Hematopoietic multipotent progenitor cell treated with erythropoietin and hydrocortisone succinate and interleukin-3 and kit ligand, for 8 days (in vitro differentiated cells): ENCODE results near the gene LETM1.
"Not testable (repeated sequence)": the region's sequence is repeated elsewhere in the genome, so short reads cannot be mapped to it uniquely, and the experiment has no call there.

ENCODE experiments used
- DNase-seq: peaks from one replicate; pipeline ENCODE4 v3.0.0-alpha.2; 2015

LETM1 gene

DNA sequence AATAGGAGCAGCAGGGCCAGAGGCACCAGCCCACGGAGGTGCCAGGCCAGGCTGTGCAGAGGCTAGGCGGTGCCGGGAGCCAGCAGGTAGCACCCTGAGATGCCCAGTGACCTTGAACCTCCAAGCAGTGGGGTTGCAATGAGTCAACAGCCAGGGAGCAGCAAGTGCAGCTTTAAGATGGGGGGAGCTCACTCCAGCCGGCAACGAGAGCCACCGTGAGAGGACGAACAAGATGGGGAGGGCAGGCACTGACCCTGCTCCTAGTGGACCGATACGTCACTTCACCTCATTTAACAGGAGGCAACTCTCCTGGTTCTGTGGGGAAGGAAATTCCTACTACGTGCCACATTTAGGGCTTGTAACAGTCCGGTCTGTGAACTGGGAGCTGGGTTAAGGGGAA, 4.8 kb downstream of the LETM1 start:
- DNase-seq = no peak

DNA sequence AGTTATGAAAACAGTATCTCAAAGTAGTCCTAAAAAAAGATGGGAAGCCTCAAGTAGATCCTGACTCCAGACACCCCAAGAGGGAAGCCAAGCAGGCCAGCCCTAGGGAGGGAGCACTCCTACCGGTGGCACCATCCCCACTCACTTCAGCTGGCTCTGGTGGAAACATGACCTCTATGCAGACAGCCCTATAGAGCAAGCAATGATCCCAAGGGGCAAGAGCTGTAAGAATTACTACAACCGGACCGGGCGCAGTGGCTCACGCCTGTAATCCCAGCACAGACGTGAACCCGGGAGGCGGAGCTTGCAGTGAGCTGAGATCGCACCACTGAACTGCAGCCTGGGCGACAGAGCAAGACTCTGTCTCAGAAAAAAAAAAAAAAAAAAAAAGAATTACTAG, 5.7 kb downstream of the LETM1 start:
- no peak for DNase-seq

DNA sequence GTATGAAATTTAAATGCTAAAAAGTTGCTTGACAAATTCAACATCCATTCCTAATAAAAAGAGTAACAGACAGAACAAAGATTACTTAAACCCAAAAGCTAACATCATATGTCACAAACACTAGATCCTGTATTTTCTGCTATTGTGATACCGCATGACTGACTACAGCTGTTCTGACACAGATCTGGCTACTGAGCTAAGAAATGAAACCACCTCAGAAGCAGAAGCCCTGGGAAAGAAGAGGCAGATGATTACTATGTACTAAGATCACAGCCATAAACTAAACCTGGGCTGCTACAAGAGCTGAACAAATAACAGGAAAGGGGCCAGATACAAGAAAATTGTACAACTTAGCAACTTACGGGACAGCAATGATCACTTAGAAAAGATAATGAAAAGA, 9.4 kb downstream of the LETM1 start:
- DNase-seq = no peak

DNA sequence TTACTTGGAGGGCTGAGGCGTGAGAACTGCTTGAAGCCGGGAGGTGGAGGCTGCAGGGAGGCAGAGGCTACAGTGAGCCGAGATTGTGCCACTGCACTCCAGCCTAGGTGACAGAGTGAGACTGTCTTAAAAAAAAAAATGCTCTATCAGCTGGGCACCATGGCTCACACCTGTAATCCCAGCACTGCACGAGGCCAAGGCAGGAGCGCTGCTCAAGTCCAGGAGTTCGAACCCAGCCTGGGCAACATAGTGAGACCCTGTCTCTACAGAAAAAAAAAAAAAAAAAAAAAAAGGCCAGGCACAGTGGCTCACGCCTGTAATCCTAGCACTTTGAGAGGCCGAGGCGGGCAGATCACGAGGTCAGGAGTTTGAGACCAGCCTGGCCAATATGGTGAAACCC, 11.3 kb downstream of the LETM1 start:
- not testable (repeated sequence) for DNase-seq

DNA sequence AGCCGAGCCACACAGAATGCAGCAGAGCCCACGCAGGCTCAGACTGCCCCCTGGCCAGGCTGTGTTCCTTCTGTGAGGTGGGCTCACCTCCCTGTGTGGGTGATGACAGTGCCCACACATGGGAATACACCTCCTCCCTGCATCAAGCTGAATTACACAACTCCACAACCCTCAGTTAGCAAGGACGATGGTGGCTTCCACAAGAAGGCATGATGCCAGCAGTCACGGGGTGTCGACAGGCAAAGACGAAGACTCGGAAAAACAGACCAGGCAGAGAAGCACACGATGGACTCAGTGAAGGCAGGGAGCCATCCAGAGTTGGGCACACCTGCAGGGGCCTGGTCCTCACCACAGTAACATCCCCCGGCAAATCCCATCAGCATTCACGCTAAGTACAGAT, 12.1 kb downstream of the LETM1 start:
- DNase-seq = no peak

DNA sequence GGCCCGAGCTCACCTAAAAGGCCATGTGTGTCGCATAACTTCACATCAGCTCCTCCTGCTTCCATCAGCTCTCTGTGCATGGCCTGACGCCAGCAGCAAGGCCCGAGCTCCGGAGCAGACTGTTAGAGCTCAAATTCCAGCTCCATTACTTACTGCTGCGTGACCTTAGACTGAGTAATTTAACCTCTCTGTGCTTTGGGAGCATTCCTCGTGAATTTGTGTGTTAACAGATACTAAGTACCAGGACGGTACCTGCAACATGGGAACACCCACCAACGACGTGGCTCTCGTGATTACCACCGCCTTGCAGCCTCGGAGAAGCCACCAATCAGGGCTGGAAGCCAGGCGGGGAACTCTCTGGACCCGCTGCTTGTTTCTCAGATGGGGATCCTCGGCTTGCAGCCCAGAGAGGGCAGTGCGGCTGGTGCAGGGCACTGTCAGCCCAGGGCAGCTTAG, 12.9 kb downstream of the LETM1 start:
- no peak for DNase-seq

DNA sequence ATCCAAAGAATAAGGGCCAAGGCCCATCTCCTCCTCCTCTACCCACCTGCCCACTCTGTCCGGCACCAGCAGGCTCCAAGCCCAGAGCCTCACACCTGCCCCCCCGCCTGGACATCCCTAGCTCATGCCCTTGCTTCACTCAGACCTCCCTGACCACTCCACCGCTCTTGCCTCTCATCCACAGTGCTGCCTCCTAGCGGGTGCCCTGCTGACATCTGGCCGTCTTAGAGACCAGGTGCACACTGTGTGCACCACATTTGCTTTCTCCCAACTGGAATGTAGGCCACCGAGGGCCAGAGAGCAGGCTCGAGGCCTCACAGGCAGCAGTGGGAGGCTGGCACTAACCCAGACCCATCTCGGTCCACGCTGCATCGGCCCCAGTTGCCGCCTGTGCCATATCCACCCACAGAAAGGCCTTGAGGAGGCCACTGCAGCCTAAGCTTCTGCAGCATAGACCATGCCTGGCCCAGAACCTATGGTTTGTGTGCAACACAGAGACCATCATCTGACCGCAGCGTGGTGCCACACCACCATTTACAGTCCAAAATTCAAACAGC, 13.5 kb downstream of the LETM1 start:
- no peak for DNase-seq

DNA sequence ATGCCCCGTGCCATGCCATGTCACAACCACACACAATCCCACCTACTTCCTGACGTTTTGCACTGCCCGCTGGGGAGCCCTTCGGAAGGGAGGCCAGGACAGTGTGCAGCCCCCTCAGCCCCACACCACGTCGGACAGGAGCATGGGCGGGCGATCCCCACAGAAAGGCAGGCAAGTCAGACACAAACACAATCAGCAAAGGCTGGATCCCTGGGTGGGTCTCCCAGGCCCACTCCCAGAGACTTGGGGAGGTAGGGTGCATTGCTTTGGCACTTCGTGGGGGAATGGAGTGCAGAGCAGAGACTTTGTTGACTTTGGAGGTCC, 14.1 kb downstream of the LETM1 start:
- DNase-seq = no peak

DNA sequence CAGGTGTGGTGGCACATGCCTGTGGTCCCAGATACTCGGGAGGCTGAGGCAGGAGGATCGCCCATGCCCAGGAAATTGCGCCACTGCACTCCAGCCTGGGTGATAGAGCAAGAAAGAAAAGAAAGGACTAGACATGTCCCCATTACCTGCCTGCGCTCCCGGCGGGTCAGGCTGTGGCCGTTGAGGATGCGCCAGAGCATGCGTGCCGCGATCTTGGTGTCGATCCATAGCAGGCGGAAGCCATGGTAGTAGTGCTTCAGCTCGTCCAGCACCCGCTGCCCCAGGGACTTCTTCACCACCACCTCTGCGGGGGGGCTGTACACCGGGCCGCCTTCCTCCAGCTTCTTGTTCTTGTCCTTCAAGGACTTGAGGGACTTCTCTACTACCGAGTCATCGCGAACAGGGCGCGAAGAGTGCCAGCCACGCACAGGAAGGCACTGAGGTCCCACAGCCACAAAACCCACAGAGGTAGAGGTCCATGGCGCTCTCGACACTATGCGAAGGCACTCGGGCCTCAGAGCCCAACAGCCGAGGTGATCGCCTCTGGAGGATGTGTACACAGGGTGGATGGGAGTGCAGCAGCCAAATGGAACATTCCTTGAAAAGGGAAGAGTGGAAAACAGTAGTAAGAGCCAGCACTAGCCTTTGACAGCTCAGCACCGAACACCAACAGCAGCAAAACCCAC, 14.6 kb downstream of the LETM1 start:
- no peak for DNase-seq

DNA sequence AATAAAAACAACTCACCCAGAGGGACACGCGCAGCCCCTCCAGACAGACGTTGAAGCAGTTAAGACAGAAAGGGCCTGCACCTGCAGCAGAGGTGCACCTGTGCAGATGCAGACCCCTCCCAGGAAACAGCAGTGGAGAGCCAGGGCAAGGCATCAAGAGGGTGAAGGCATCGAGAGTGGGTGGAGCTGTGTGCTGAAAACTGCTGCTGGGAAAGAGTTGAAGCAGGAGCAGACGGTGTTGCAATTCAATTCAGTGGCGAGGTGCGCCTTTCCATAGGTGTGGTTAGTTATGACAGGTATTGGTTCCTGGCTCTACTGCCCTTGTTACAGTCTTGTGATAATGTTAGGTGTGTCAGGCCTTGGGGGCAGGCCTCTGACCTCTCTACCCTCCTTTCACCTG, 16.7 kb downstream of the LETM1 start:
- DNase-seq = no peak

DNA sequence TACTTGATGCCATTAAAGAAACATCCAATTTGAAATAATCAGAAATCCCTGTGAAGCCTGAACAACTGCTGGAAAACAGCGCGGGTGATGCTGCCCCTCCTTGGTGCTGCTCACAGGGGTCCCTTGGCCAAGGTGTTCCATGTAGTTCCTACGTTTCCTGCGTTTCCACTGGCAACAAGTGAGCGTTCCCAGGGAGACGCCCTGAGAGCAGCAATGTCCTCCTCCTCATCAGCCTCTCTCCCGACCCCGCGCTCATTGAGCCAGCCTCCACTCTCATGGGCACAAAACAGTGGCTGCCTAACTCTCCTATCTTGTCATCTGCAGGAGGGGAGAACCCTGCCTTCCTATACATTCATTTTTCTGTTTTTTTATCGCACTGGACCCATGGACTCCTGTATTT, 18.9 kb downstream of the LETM1 start:
- DNase-seq = no peak

DNA sequence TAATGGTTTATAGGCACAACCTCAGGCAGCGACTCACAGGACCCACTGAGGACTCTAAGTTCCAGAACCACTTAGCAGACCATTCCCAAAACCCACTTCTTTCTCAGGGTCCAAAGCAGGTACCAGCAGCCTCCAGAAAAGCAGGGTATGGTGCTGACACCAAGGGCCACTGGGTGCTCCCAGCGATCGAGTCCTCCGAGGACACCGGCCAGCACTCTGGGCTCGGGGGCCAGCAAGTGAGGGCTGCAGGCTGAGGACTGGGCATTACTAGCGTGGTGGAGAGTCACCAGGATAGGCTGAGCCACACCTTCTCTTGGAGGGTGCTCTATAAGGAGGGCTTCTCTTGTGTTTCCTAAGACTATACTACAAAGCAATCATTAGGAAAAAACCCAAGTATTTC, 19.3 kb downstream of the LETM1 start:
- DNase-seq = no peak

DNA sequence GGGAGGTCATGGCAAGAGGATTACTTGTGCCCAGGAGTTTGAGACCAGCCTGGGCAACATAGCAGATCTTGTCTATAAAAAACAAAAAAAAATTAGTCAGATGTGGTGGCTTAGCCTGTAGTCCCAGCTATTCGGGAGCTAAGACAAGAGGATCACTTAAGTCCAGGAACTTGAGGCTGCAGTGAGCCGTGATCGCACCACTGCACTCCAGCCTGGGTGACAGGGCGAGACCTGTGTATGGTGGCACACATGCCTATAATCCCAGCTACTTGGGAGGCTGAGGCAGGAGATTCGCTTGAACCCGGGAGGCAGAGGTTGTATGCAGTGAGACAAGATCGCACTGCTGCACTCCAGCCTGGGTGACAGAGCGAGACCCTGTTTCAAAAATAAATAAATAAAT, 20.1 kb downstream of the LETM1 start:
- DNase-seq = not testable (repeated sequence)

DNA sequence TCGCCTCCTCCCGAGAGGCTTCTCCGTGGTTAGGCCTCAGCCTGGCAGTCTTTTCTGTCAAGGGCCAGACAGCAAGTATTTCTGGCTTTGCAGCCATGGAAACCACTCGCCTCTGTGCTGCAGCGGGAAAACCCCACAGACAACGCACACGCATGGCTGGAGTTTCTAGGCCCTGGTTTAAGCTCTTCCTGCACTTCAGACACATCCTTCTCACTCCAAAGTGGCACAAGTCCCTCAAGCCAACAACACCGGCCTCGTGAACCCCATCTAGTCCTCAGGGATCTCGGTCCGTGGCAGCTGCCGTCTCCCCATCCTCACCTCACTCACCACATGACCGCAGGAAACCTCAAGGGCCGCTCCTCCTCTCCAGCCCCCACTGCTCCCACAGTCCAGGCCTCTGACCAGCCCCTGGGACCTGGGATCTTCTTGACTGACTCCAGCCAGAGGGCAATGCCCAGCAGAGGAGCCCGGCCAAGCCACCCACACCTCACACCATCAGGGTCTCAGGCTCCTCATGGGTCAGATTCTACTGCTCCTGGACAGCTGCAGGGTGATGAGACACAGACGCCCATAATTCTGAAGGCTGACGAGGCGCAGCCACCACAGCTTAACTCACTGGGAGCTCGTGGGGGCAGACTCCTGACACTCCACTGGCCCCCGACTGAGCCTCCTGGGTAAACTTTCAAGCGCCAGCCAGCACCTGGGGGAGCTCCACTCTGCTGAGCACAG, 21.7 kb downstream of the LETM1 start:
- no peak for DNase-seq

DNA sequence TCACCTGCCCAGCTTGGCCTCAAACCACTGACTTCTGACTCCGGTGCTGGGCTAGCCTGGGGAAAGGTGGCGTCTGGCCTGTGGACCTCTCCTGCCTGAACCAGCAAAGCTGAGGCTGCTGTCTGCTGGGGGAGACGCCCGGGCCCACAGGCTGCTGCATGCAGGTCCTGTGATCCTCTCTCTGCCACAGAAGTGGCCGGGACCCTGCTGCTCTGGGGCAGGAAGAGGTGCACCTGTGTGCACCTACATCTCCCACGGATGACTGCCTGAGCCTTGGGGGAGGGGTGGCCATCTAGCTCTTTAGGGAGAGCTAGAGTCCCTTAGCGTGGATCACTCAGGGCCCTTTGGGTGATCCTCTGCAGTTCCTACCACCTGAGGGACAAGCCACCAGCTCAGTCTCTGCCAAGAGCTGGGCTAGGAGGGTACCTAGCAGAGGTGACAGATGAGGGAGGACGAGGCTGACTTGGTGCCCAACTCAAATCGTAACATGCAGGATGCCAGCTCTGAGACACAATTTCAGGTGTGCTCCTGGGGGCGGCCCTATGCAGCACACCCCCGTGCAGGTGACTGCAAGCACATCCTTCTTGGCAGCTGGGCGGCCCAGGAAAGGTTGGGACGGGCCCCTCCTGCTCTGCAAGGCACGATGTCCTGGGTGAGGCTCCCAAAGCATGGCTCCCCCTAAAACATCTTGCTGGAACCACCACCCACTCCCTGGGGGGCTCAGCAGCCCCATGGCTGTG, 22.5 kb downstream of the LETM1 start:
- DNase-seq = no peak

DNA sequence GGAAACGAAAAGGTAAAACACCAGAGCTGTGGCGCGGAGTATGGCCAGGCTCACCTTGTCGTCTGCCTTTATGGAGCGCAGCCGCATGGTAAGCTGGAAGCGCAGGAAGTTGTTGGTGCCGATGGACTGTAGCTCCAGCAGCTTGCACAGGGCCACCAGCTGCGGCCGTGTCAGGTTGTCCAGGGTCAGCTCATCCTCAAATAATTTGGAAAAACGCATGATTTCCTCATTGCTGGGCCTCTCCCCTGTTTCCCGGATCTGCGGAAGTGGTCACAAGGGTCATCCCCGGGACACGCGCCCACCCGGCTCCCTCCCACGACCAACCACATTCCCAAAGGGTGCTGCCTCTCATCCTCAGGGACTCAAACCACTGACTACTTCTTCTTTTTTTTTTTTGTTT, 23.3 kb downstream of the LETM1 start:
- DNase-seq = no peak

DNA sequence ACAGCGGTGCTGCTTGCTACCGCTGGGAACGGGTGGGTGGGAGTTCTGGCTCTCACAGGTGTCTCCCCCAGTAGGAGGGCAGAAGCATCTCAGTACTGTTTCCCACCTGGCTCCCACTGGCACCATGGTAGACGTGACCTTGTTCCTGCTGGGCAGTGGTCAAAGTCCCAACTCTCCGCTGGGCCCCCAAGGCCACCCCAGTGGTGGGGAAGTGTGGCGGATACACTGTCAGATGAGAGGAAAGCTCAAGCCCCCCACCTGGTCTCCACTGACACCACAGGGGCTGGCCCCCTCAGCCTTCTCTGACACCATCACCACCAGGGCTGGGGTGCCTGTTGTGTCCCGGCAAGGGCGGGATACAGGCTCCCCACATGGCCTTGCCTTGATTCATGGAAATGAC, 24.6 kb downstream of the LETM1 start:
- DNase-seq = no peak

DNA sequence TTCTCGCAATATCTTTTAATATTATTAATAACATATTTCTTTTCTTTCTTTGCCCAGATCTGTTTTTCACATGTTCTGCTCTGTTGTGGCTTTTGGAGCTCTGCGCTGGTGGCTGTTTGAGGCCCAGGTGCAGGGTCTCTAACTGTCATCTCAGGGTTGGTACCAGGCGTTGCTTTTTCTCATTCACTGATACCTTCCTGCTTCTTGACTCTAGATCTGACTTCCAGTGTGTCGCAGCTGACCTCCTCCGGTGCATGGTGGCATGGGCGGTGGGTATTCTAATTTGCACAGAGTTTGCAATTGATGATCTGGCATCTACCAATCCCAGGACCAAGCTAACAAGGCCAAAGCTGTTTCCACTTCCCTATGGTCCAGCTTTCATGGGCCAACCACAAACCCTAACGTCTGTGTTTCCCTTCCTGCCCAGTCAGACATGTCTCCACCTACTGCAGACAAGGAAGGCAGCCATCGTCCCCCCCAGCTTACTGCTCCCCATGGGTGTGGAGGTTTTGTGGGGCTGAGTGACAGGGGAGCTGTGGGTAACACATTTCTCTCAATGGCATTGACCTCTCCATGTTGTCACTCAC, 25.2 kb downstream of the LETM1 start:
- no peak for DNase-seq

DNA sequence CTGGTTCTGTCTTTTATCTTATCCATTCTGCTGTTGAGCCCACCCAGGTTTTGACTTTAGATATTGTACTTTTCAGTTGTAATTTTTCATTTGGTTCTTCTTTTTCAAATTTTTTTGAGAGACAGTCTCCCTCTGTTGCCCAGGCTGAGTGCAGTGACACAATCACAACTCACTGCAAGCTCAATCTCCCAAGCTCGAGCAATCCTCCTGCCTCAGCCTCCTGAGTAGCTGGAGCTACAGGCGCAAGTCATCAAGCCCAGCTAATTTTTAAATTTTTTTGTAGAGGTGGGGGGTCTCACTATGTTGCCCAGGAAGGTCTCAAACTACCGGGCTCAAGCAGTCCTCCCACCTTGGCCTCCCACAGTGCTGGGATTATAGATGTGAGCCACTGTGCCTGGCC, 25.7 kb downstream of the LETM1 start:
- no peak for DNase-seq

DNA sequence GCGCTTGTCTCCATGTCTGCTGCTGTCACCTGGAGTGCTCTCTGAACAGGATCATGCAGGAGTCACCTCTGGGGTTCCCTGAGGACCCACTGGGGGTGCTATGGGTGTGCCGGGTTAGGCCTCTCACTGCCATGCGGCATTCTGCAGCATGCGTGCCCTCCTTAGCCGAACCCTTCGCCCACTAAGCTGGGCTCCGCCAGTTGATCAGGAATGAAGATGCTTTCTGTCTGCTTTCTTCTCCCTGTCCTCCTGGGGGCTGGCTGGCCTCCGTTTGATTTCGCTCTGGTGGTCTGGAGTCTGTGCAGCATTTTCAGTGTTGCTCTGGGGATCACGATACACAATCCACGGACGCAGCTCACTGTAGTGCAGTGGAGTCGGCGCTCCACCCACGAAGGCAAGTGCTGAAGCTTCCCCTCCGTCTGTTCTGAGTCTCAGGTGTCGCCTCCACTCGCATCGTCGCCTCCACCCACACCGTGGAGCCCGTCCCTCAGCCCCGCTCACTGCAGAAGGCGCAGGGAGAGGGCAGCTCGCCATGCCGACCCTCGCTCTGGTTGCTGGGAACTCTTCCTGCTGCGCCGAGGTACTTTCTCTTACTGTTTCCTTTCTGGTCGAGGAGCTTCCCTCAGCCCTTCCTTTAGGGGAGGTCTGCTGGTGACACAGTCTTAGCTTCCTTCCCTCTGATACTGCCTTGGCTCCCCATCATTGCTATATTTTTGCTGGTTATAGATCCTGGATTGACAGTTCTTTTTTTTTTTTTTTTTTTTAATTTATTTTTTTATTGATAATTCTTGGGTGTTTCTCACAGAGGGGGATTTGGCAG, 29.2 kb downstream of the LETM1 start:
- DNase-seq = no peak

DNA sequence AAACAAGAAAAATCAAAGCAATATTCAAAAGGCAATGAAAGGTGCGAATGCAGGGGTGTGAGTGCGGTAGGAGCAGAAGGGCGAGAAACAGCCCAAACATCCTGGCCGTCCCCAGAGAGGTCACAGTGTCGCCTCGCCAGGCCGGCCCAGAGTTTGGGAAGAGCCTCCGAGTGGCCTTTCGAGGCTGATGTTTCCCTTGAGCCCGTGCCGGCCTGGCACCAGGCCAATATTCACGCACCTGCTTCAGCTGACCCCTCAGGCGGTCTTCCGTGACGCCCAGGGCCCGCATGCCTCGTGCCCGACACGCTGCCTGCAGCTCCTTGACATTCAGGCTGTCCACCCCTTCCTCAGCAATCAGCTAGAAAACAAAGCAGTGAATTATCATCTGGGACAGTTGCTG, 30.6 kb downstream of the LETM1 start:
- DNase-seq = no peak

DNA sequence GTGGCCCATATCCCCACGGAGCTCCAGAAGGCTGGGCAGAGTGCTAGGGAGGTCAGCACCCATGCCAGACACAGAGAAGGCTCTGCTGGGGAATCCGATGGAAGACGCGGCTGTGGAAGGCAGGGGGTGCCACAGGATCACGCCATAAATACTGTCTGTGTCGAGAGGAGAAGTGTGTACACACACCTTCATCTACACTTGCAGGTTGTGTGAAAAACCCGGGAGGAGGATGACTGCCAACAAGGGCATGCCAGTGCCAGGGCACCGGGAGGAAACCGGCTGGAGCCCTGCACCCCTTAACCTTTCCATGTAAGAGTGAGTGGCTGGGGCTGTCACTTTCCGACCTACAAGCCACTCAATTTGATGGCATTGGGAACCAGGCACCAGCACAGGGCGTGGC, 31.2 kb downstream of the LETM1 start:
- no peak for DNase-seq

DNA sequence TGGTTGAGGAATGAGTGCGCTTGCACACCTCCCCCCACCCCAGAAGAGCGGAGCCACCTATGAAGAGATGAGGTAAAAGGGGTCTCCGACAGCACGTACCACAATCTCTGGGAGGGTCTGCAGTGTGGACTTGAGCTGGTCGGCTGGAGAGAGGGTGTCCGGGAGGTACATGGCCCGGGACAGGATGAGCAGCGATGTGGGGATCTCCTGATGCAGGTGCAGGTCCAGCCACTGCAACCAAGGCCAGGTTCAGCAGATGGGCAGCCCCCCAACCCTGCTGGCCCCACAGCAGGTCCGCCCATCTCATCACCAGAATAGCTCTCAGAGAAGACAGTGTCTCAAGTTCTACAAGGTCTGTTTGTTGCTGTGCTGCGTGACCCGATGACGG, 32.4 kb downstream of the LETM1 start:
- DNase-seq = no peak
